HG03558 (cell line): ENCODE data around the gene AGMO.
"Not testable (repeated sequence)": the region's sequence is repeated elsewhere in the genome, so short reads cannot be mapped to it uniquely, and the experiment has no call there.

Source experiments
- ATAC-seq: cut with Tn5 transposase; IDR thresholded peaks from one replicate; pipeline ENCODE4 v1.9.1; 2021; ENCODE audit warnings: moderate number of reproducible peaks; ENCODE audit not compliant: unreplicated experiment; ENCODE audit errors: extremely low read depth

AGMO gene

DNA sequence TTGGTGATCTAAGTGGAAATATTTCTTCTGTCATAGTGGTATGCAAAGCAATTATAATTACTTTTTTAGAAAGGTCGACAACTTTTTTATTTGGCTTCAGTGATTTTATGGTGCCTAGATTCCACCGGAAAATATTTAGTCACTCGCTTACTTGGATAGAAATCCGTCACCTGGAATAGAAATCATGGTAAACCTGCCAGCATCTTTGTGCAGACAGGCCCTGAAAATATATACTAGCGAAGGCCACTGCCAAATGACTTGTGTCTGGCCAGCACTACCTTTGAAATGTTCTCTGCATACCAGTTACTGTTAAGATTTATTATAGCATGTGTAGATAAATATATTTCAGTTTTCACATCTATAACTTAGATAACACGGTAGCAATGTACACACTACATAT, 226.4 kb downstream of the AGMO start:
- no peak for ATAC-seq

DNA sequence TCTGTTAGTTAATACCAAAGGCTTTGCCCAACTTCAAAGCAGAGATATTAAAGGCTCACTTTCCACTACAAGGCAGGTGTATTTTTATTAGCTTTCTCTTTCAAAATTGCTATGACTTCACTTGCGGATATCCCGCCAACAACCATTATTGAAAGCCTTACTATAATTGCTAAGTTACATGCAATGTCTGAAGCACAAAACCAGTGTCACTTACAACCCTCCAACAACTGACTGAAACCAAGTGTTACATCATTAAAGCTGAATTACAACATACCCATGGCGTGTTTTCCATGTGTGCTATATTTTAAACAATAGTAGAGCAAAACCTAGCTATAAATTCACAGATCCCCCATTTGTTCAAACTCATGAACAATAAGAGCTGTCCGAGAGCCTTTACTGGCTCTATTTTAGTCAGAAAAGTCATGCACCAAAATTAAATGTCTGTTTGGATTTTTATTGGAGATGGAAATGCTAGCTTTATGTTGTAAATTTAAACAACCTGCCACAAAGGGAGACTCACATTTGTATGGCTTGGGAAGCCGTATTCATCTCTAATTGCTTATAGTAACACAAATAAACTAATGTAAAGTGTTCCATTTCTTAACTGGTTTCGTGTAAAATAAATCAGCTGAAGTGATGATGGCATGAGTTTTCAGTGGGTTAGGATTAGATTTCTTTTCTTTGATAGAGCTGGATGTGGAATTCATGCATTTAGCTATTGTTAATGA, 227.1 kb downstream of the AGMO start:
- no peak for ATAC-seq

DNA sequence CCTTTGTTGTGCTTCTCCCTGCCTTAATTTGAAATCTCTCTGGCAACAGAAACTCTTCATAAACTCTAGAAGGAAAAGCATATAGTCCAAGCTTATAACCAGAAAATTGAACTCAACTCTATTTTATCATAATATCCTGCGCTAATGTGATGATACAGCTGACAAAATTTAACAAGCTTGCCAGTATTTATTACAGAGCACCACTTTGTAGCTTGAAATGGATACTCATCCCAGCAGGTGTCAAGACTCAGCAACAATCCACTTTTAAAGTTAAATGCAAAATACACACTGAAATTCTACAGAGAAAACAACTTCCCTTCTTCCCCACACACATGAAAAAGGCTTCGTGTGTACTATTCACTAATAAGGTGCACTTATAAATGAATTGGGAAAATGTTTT, 228.9 kb downstream of the AGMO start:
- ATAC-seq = no peak

DNA sequence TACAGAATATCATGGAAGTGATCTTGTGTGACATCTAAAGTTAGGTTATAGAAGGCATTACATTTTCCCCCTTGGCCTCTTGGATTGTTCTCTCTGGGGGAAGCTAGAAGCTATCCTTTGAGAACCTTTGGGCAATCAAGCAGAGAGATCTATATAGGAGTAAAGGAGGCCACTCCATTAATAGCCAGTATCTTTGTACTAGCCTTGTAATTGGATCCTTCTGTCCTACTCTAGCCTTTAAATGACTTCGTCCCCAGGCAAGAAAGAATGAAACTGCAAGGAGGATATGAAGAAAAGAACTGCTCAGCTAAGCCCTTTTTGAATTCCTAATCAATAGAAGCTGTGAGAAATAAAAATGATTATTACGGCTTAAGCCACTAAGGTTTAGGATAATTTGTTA, 230.9 kb downstream of the AGMO start:
- ATAC-seq = no peak

DNA sequence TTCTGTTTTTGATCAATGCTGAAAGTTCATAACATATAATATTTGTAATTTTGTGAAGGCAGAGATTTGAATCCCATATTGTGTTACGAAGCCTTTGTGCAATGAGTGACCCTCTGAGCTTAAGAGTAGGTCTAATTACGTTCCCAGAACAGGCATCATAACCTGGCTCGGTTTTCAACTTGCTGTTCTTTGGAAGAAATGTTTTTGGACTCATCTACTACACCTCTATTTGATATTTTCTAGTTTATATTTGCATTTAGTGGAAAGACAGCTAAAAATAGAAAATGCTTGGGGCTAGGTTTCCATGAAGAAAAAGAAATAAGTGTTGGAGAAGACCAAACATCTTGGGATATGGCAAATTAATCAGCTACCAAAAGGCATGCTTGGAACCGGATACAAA, 234.8 kb downstream of the AGMO start:
- ATAC-seq = no peak

DNA sequence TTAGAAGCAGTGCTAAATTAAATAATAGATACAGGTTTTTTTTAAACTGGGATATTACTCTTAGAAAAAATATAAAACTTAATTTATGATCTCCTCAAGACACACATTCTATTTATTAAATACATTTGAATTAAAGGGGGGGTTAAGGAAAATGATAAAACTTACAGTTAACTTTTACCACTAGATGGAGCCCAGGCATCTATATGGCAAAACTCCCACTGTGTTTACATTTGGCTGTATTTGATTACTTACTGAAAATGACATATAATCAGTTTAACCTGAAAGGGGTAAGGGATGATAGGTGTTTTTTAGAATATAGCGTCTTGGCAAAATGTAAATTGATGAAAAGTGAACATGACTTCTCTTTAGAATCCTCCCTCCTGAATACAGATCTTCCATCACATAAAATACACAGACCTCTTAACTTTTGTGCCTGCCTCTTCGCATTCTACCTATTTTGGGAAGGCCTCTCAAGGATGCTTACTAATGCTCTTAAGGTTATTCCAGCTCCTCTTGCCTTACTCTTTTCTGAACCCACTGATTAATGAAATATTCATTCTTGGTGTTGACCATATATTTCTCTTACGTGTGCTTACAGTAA, 235.7 kb downstream of the AGMO start:
- ATAC-seq = no peak

DNA sequence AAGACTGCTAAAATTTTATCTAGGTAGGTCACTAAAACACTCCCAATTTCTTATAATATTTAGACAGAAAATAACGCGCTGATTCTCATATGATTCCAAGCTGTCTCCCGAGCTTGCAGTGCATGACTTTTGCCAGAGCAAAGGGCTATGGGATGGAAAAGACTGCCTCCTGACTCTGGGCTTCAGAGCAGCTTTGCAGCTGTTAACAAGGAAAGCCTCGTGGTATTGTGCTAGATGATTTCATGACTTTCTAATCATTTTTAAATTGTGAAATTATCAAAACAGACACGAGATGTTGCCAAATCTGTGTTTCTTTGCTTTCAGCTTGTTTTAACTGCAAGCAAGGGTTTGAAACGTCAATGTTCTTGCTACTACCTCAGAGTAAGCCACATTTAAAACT, 238.3 kb downstream of the AGMO start:
- no peak for ATAC-seq

DNA sequence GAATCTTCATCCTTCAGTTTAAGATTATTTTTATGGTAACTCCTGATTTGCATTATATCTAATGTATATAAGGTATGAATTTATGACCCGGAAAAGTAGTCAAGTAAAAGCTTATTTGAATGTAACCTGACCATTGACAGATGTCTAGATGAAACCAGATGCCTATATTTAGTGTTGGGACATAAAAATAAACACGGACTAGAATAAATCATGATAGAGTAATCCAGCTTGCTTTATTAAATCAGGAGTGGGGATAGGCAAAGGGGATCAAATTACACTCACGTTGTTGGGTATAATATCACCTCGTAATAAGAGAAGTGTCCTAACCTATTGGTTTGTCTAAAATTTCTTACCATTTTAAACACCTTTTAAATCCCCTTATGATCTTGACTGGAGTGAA, 244.6 kb downstream of the AGMO start:
- no peak for ATAC-seq

DNA sequence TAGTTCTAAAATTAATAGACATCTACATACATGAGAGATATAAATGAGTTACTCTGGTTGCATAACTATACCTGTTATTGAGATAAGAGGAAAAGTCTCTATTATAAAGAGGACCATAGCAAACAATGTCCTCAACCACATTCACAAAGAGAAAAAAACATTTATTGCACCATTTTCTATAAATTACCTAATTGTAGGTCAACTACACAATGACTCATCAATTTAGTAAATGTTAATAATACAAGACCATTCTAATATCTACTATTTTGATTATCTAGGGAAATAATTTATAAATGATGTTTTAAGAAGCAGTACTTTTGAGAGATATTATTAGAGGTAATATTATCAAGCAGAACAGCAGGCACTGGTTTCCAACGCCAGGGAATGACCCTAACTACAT, 246.1 kb downstream of the AGMO start:
- ATAC-seq = no peak

DNA sequence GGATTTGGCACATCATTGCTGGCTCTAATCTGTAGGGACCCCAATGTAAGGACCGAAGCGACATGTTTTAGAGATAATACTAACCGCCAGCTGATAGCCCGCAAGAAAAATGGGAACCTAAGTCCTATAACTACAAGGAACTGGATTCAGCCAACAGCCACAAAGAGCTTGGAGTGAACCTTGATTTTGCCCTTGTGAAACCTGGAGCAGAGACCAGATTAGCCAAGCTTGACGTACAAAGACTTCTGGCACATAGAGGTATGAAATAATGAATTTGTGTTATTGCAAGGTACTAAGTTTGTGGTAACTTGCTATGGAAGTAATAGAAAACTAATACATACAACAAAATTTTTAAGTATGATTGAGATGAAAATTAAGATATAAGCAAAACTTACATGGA, 246.9 kb downstream of the AGMO start:
- no peak for ATAC-seq

DNA sequence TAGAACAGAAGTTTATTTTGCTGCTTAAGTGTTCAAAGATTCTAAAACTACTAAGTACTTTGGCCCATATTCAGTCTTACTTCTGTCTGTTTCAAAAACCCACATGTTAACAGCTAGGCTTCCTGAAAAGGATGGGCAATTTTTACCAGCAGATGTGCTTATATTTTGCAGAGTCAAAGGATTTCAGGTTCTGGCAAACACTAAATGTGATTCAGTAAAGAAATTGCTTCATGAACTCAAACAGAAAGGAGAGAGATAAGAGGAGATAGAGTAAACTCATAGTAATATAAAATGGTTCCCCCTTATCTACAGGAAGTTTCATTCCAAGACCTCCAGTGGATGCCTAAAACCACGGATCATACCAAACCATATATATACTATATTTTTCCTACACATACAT, 248.5 kb downstream of the AGMO start:
- no peak for ATAC-seq

DNA sequence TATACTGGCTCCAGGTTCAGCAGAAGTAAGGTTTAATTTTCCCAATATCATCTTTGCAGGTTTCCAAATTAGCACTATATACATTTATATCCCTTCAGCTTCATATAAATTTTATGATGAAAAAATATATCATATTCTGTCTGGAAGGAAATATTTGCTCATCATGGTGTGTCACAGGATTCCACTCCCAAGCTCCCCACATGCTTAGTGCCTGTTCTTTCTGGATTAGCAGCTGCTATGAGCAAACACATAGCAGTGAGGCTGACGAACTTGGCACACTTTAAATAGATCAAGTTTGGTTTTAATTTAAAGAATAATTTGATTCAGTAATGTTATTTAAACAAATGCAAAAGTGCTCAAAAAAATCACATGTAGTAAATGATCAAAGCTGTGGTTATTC, 251.9 kb downstream of the AGMO start:
- no peak for ATAC-seq

DNA sequence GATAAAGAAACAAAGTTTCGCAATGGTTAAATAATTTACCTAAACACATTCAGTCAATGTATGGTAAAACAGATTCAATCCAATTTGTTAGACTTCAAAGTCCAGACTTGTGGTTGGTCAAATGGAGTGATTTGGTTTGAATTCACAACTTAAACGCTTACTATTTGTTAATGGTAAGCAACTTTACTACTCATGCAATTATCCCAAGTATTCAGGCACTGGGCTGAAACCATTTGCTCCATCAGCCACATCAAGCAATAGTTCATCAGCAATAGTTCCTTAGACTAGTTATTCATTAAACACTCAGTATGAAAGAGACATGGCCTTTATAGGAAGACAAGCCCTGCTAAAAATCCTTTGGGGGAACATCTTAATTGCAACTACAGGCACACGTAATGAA, 253.0 kb downstream of the AGMO start:
- ATAC-seq = no peak

DNA sequence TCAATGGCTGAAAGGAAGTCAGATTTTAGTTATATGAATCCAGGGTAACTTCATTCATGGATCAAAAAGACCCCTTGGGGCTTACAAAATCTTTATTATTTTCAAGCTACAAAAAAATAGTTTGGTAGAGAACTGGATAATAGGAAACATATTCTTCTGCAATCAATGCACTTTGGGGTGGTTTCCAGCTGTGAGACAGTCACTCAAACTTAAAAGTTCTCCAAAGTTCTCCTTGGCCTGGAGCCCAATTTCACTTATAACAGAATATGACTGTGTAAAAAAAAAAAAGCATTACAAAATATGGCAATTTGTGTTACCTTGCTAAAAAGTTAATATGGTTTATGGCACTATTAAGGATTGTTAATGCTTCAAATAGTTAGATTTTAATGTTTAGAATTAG, 255.5 kb downstream of the AGMO start:
- no peak for ATAC-seq

DNA sequence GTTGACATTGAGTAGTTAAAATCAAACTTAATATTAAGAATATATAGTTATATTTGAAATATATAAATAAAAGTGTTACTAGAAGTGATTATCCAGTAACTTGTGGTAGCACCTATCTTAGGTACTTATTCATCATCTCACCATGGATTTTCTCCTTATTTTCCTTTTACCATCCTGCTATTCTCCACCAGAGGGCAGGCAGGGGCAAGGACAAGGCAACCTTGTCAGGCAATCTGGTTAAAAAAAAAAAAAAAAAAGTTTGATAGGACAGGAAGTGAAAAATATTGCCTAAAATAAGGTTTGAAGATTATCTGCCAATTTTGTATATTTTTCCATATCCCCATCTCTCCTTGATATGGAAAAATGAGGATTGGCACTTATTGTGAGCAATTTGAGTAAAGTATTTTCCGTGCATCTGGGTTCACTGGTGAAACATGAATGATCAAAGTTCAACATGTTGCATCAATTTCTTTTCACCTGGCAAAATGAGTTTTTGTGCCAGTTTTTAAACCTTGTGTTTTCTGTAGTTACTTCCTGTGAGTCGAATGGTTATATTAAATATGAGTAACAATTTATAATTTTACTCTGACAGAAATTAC, 256.7 kb downstream of the AGMO start:
- ATAC-seq = peak; percentile 62

DNA sequence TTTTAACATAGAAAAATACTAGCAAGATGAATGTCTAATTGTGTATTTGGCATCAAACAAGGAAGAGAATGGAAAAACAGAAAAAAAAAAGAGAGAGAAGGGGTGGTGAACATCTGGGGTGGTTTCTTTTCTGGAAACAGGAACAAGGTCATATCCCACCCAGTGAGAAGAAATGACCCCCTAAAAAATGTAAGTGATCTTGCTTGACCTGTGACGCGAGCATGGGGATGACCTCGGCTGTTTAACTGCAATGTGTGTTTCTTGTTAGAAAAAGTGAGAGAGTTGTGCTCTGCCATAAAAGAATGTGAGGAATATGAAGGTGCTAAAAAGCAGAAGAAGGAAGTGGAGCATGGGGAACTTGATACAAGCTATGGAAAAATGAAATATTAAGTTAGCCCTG, 258.5 kb downstream of the AGMO start:
- ATAC-seq = no peak

DNA sequence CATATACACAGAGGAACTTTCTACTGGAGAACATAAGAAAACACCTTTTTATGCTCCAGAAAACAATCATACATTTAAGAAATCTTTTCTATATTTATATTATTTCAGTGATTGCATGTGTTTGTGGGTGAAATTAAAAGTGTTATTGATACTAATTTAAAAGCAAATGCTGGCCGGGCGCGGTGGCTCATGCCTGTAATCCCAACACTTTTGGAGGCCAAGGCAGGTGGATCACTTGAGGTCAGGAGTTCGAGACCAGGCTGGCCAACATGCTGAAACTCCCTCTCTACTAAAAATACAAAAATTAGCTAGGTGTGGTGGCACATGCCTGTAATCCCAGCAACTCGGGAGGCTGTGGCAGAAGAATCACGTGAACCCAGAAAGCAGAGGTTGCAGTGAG, 260.8 kb downstream of the AGMO start:
- not testable (repeated sequence) for ATAC-seq

DNA sequence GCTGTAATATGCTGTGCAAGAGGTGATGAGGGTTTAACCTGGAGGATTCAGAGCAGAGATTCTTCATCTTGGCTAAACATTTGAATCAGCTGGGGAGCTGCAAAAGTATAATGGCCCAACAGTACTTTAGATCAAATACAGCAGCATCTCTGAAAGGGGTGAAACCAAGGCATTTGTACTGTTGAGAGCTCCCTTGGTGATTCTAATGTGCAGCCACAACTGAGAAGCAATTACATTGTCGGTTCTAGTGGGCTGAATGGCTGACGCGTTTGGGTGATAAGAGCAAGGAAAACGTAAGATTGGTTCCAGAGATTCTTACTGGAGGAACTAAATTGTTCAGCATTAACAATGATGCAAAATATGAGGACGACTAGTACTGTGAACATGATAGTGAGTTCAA, 269.7 kb downstream of the AGMO start:
- ATAC-seq = no peak

DNA sequence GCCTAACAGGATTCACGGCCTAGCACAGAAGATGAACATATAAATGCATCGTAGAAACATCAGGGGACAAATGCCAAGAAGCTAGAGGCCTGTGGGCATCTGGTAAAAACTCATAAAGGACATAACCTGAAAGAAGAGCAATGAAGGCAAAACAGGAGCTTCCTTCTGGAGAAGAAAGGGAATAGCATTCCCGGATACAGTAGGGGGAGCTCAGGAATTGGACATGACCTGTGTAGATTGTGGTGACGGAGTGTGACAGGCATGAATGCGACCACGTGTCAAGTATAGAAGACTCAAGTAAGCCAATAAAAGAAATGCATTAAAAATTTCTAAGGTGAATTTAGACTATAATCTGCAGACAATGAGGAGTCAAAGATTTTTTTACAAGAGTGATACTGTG, 270.1 kb downstream of the AGMO start:
- no peak for ATAC-seq

DNA sequence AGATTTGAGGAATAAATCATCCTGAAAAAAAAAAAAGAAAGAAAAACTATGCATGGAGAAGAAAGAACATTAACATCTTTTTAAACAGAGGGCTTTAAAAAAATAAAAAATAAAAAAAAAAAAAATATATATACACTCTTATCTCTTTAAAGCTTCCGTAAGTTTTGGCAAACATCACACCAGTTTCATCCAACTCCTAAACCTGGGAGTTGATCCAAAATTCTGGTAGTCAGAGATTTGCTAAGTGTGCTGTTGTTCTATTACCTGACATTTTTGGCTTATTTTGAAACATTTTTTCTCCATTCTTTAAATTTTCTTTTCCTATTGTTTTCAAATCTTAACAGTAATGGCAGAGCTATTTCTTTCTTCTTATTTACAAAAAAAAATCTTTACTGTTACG, 273.1 kb downstream of the AGMO start:
- no peak for ATAC-seq

DNA sequence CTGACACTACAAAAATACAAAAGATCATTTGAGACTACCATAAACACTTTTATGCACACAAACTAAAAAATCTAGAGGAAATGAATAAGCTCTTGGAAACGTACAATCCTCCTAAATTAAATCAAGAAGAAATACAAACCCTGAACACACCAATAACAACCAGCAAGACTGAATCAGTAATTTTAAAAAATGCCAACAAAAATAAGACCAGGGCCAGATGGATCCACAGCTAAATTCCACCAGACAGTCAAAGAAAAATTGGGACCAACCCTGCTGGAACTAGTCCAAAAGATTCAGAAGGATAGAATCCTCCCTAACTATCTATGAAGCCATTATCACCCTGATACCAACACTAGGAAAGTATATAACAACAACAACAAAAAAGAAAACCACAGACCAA, 277.4 kb downstream of the AGMO start:
- no peak for ATAC-seq
